NT2/D1 (cell line): ENCODE results near the gene MAGT1.

Experiments
- YY1 ChIP-seq: IDR thresholded peaks from 2 replicates; pipeline ENCODE4 v1.6.1; 2011; ENCODE audit not compliant: insufficient read length, insufficient read depth
- ZNF274 ChIP-seq: IDR thresholded peaks from 2 replicates; pipeline ENCODE4 v1.6.1; 2011; ENCODE audit warnings: mild to moderate bottlenecking, low read depth, low read length

DNA sequence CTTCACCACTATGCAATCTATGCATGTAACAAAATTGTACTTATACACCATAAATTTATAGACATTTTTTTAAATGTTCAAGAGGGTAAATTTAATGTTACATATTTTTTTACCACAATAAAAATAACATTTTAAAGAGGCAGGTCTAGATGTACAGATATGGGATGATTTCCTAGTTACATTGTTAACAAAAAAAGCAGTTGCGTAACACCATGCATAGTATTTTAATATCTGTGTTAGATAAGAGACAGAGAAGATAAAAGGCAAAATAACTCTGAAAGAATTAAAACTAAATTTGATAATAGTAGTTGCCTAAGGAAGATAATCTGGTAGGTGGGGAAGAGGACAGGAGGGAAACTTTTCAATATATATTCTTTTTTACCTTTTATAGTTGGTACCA, 100.1 kb downstream of the MAGT1 start:
- TF ChIP-seq YY1 (no peak), ZNF274 (no peak)
